ENCODE measurements around the gene VIPR1.

The VIPR1 gene

GRCh38 chr3:42535981-42536784, 33.7 kb downstream of the VIPR1 start:
- ChIA-PET POLR2A (no interaction called here), CTCF (interaction anchor here (0.6 to 4.1 kb wide), 9 partner anchors 11 to 1209 kb away, joined by 3 to 27 read pairs (median 4); no protein-coding TSS in a partner anchor)
- H3K27ac ChIP-seq (ENCODE audit: extremely low read depth, low read depth, low read length), result no peak overlapping the region
- TF ChIP-seq PBX3 (CRISPR knock-in tag; IDR thresholded peaks at IDR 0.05) (no peak), ZNF426 (tag by site-specific recombination; IDR thresholded peaks at IDR 0.05) (no peak), ZSCAN30 (tag by site-specific recombination; IDR thresholded peaks at IDR 0.05) (no peak), REPIN1 (tag by site-specific recombination; IDR thresholded peaks at IDR 0.05; ENCODE audit: low read depth) (no peak), ZBTB44 (tag by site-specific recombination; IDR thresholded peaks at IDR 0.05) (no peak), SCRT2 (tag by site-specific recombination; IDR thresholded peaks at IDR 0.05) (peak; percentile 54; the same call in 1 of the 2 replicates), ZNF548 (tag by site-specific recombination; IDR thresholded peaks at IDR 0.05) (no peak), ZNF645 (tag by site-specific recombination; IDR thresholded peaks at IDR 0.05) (no peak), ZNF692 (tag by site-specific recombination; IDR thresholded peaks at IDR 0.05) (no peak)
- H3K9me3 ChIP-seq (ENCODE audit: control insufficient read depth, insufficient read depth, low read depth, low read length), result no peaks in the 10 kb centered on the region
- no peaks in the 10 kb centered on the region for H3K36me3 ChIP-seq (ENCODE audit: control insufficient read depth in 2 of 2, insufficient read depth in 1 of 2, low read length in 2 of 2)
- H3K4me3 ChIP-seq (ENCODE audit: low read depth, low read length), result no peak overlapping the region
- H3K4me1 ChIP-seq (ENCODE audit: control insufficient read depth, insufficient read depth, low read length), result no peaks in the 10 kb centered on the region

- POLR2A ChIA-PET, result no interaction called here
- no peaks in the 10 kb centered on the region for H3K36me3 ChIP-seq (ENCODE audit: control insufficient read depth in 2 of 2, insufficient read depth in 1 of 2, low read length in 2 of 2)
- no peak for TF ChIP-seq ZNF514 (tag by site-specific recombination; IDR thresholded peaks at IDR 0.05)
- TF ChIP-seq ZNF266 (tag by site-specific recombination; IDR thresholded peaks at IDR 0.05; ENCODE audit: low read depth), result no peak
- TF ChIP-seq AEBP2 (tag by site-specific recombination; IDR thresholded peaks at IDR 0.05; ENCODE audit: borderline replicate concordance), result no peak
- TF ChIP-seq ZNF184 (tag by site-specific recombination; IDR thresholded peaks at IDR 0.05), result no peak
- no peak for TF ChIP-seq ZNF121 (tag by site-specific recombination; IDR thresholded peaks at IDR 0.05)
- no peak for TF ChIP-seq ZNF157 (tag by site-specific recombination; IDR thresholded peaks at IDR 0.05)
- no peak for TF ChIP-seq ZNF747 (tag by site-specific recombination; IDR thresholded peaks at IDR 0.05)
- TF ChIP-seq MYNN (tag by site-specific recombination; IDR thresholded peaks at IDR 0.05; ENCODE audit: borderline replicate concordance), result no peak
- no peak for TF ChIP-seq ZBTB48 (tag by site-specific recombination; IDR thresholded peaks at IDR 0.05)
- no peak for TF ChIP-seq ZNF133 (tag by site-specific recombination; IDR thresholded peaks at IDR 0.05)
- TF ChIP-seq ZNF555 (tag by site-specific recombination; conservative IDR thresholded peaks at IDR 0.05), result no peak
- no peak for TF ChIP-seq ZNF513 (tag by site-specific recombination; IDR thresholded peaks at IDR 0.05)
- TF ChIP-seq ZNF785 (tag by site-specific recombination; IDR thresholded peaks at IDR 0.05), result no peak
- no peak for TF ChIP-seq ZNF843 (tag by site-specific recombination; IDR thresholded peaks at IDR 0.05)
- no peak for TF ChIP-seq RBAK (tag by site-specific recombination; IDR thresholded peaks at IDR 0.05)
- no peak for TF ChIP-seq ZNF341 (tag by site-specific recombination; IDR thresholded peaks at IDR 0.05; ENCODE audit: low read depth)
Measured at GRCh38 chr3:42537350-42537749, 34.9 kb downstream of the VIPR1 start.

More at GRCh38 chr3:42537350-42537749, 34.9 kb downstream of the VIPR1 start:
- Histone ChIP-seq H3K4me3 (ENCODE audit: low read depth, low read length) (no peak overlapping the region), H3K9me3 (ENCODE audit: control insufficient read depth, insufficient read depth, low read depth, low read length) (no peaks in the 10 kb centered on the region), H3K27ac (ENCODE audit: extremely low read depth, low read depth, low read length) (no peak overlapping the region), H3K4me1 (ENCODE audit: control insufficient read depth, insufficient read depth, low read length) (no peaks in the 10 kb centered on the region)
- CTCF ChIA-PET, result interaction anchor here (0.6 to 4.1 kb wide), 5 partner anchors 10 to 290 kb away, joined by 3 to 27 read pairs (median 5); no protein-coding TSS in a partner anchor
